ENCODE measurements around the gene HYI.
"Not testable (repeated sequence)": the region's sequence is repeated elsewhere in the genome, so short reads cannot be mapped to it uniquely, and the experiment has no call there.

HYI gene

GRCh38 chr1:43453442-43454269 lies at the start of gene HYI:
HYI (minus strand) TSS chr1:43453931; CDS start chr1:43453793, 138 bp downstream.
- peak in 56 of 58 donors; percentile 30 to 88 (median 72) for DNase-seq

- not testable (repeated sequence) for DNase-seq
These were observed 48.1 kb upstream of the HYI start for GRCh38 chr1:43501806-43502205.

- DNase-seq, result no peak
These were observed 46.2 kb upstream of the HYI start for GRCh38 chr1:43499898-43500297.

- no peak for DNase-seq
These were observed 41.5 kb upstream of the HYI start for GRCh38 chr1:43495204-43495603.

GRCh38 chr1:43493661-43494450 lies 40.1 kb upstream of the HYI start:
- no peak for DNase-seq

GRCh38 chr1:43492826-43493225 lies 39.1 kb upstream of the HYI start:
- DNase-seq, result no peak

- no peak for DNase-seq
These were observed 37.3 kb upstream of the HYI start for GRCh38 chr1:43491061-43491460.

- no peak for DNase-seq
These were observed 34.4 kb upstream of the HYI start for GRCh38 chr1:43488165-43488564.

GRCh38 chr1:43484367-43484766 lies 30.6 kb upstream of the HYI start:
- no peak for DNase-seq

GRCh38 chr1:43482215-43482614 lies 28.5 kb upstream of the HYI start:
- no peak for DNase-seq

- DNase-seq, result no peak
These were observed 27.8 kb upstream of the HYI start for GRCh38 chr1:43481491-43481890.

- no peak for DNase-seq
These were observed 25.7 kb upstream of the HYI start for GRCh38 chr1:43479414-43479813.

GRCh38 chr1:43477716-43478115 lies 24.0 kb upstream of the HYI start:
- DNase-seq, result no peak

GRCh38 chr1:43475611-43476401 lies 22.1 kb upstream of the HYI start:
- DNase-seq, result not testable (repeated sequence)

GRCh38 chr1:43473463-43473862 lies 19.7 kb upstream of the HYI start:
- DNase-seq, result no peak

- not testable (repeated sequence) for DNase-seq
These were observed 18.9 kb upstream of the HYI start for GRCh38 chr1:43472463-43473151.

GRCh38 chr1:43472087-43472462 lies 18.3 kb upstream of the HYI start:
- DNase-seq, result no peak

GRCh38 chr1:43469932-43470331 lies 16.2 kb upstream of the HYI start:
- no peak for DNase-seq

GRCh38 chr1:43468414-43468813 lies 14.7 kb upstream of the HYI start:
- no peak for DNase-seq

GRCh38 chr1:43466403-43466802 lies 12.7 kb upstream of the HYI start:
- no peak for DNase-seq

- no peak for DNase-seq
These were observed 11.9 kb upstream of the HYI start for GRCh38 chr1:43465505-43466067.

Data from anterior cingulate cortex (tissue), 58 donors.